Glomerular endothelial cell (primary cell): ENCODE results near the gene TDP1. TPM values are rescaled to one million over a fixed set of nuclear protein-coding genes. Genes with fewer than 3 reads are reported as not detected.
"Not testable (repeated sequence)": the region's sequence is repeated elsewhere in the genome, so short reads cannot be mapped to it uniquely, and the experiment has no call there.

Experiments
- DNase-seq: peaks from one replicate; pipeline ENCODE4 v3.0.0-alpha.2; 2011; ENCODE audit warnings: low read depth, low spot score; ENCODE audit errors: extremely low read depth
- total RNA-seq: library from RNA; depleted of rRNA; stranded (reverse); fragments of >200 nt; gene quantifications from 2 replicates; pipeline ENCODE4 v1.2.3, GENCODE V29; 2015

The TDP1 gene
- total RNA-seq, 1 donor from 2014 or later, result 21.8 TPM

DNA sequence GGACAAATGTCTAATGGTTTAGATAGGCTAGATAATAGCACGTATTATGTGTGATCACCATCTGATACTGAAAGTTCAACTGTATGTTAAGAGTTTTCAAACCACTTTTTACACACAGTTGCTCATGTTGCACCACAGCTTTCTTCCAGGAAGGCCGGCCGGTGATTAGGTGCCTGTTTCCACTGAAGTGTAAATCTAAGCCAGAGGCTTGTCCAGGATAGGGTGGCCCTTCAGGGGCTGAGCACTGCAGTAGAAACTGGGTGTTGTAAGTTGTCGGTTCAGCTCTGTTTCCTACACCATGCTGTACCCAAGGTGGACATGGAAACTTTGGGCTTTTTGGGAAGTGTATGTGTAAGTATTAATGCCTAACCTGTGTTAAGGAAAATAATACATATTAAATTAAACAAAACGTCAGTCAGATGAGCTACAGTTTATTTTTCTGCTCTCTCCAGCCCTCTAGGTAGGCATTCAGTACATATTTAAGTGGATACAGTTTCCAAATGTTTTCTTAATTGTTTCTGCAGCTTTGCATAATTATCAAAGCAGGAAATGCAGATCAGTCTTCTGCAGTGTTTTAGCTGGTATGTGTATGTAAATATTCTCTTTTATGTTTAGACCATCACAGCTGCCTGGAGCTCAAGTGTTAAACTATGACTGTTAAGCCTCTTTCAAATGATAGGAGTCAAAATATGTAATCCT is 30.9 kb downstream of the TDP1 start:
- no peak for DNase-seq

DNA sequence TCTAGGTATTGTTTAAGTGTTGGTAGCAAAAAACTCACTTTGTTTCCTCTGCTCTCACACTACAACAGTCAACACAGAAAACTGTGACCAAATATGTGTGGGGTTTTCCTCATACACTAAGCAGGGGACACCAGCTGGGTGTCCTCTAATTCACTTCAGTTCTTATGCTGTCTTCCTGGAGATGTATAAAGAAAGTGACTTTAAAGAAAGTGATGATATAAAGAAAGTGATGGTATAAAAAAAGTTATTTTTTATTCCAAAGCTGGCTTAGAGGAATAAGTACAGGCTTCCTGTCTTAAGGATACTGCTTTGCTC is 31.4 kb downstream of the TDP1 start:
- DNase-seq, result no peak

DNA sequence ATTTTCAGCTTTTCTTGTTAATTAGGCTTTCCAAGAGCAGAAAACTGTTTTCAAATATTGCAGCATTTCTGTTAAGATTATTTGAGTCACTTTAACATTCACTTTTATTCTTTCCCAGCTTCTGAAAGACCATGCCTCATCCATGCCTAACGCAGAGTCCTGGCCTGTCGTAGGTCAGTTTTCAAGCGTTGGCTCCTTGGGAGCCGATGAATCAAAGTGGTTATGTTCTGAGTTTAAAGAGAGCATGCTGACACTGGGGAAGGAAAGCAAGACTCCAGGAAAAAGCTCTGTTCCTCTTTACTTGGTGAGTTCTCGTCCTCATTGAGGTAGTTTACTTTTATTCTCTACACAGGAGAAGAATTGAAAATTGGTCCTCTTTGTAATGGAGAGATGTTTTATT is 33.1 kb downstream of the TDP1 start:
- no peak for DNase-seq

DNA sequence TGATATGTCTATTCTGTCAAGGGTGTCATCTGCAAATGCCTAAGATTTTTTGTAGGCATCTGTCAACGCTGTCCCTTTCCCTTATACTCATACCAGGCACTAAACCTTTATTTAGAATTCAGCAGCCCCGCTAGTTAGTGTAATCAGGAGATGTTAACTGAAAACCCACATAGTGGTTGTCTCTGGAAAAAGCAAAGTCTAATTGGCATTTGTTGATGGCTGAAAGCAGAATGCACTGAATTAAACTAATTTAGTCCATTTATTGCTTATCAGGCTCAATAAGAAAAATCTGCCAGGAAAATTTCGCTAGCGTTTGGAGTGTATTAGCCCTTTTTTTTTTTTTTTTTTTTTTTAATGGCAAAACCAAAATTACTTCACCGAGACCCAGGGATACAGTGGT is 34.5 kb downstream of the TDP1 start:
- no peak for DNase-seq

DNA sequence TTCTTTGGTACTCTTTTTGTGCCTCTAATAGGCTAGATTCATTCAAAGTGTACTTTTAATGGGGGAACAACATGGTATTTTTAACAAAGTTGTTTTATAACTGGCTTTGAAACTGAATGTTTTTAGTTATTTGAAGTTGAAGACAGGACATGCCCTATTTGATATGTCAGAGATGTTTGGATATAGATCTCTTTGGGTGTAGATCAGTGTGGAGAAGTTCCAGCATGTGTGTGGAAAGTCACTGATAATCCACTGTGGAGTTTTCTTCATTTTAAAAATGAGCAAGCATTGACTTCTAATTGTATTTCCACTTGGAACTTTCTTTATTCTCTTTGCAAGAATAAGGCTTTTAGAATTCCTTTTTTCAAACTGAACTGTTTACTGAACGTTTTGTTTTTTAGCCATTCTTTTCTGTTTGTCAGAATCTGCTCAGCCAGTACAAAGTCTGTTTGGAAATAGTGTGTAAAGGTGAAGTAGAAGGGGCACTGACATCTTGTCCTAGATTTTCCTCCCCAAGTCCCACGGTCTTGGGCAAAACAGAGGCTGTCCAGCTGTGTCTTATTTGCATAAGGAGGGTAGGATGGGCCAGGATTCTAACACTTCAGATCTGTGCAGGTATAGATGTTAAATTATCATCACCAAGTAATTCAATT is 35.0 kb downstream of the TDP1 start:
- no peak for DNase-seq

DNA sequence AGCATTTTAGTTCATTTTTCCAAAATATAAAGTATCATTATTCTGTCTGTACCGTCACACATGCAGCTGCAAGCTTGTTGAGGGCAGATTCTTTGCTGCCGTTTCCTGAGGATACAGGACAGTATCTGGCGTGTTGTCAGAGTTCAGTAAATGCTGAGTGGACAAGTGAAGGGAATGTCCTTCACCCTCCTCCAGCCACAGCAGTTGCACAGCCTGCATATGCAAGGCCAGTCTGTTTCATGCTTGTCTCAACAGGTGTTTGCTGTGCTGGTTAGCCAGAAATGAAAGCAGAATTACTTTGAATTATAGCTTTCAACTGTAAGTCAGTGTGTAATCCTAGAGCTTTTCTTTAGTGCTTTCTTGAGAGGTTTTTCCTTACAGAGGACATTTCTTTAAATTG is 36.5 kb downstream of the TDP1 start:
- DNase-seq, result no peak

DNA sequence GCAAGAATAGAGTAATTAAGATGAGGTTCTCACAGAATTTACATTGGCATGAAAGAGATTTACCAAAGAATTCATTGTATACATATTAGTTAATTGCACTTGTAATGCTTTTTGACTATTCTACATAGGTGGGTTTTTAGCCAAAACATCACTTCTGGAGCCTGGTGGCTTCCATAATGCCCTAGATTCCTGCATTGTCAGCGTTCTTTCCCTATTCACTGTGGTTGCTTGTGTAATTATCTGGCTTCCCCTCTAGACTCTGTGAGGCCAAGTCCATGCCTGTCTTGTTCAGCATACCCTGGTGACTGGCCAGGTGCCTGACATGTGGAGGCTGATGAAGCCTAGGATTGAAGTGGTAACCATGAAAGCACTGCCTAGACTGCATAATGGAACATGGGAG is 41.2 kb downstream of the TDP1 start:
- no peak for DNase-seq

DNA sequence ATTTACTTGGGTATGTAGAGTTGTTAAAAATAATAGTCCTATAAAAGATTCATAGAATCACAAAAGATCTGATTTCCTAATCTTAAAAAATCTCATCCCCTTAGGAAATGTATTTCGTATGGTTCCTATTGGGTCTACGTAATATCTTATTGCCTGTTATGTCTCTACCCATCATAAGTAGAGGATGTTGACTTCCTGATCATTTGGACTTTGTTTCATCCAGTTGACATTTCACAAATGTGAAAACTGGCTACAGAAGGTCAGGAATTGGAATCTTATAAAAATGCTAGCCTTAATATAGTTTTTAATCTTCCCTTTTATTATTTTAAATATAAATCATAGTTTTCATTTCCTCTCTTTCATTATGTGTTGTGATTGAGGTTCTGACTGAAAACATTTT is 45.2 kb downstream of the TDP1 start:
- DNase-seq, result no peak

DNA sequence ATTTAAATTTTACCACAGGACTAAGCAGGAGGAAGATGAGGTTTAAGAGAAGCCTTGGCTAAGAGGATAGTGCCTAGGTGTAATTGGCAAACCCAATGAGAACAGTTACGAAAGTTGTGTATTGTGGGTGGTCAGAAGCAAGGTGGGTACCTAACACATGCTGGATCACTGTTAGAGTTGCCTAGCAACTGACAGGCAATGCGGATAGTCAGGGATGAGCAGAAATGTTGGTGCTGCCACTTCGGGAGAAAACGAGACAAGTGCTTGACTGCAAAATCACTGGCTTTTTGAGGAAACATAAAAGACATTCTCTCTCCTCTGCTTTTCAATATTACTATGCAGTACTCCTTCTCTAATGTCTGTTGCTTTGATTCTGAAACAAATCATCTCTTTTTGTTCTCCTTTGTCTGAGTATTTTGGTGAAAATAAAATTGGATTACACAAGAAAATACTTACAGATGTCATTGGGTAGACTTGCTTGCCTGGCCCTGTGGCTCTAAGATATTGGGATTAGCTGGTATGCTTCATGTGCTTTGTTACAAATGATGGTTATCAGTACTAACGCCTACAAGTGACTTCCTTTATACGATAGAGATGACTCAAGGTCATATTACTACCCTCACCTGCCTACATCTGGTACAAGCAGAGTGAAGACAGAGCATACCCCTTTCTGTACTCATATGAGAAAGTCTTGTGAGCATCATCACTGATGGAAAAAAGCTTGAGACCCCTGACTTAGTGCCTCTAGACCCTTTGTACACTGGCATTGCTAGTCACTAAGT is 48.0 kb downstream of the TDP1 start:
- DNase-seq, result no peak

DNA sequence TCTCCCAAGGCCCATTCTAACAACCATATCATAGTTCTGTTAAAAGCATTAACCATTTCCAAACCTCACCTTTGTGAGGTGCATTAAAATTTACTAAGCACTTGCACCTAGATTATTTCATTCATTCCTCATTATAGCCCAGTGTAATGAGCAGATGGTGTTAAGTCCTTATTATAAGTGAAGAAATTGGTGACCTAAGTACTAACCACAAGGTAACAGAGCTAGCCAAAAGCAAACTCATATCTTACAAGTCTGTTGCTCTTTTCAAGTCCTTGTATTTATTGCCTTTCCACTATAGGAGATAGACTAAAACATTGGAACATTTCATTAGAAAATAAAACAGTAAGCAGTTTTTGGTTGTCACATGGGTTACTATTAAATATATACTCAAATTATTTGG is 49.7 kb downstream of the TDP1 start:
- no peak for DNase-seq

DNA sequence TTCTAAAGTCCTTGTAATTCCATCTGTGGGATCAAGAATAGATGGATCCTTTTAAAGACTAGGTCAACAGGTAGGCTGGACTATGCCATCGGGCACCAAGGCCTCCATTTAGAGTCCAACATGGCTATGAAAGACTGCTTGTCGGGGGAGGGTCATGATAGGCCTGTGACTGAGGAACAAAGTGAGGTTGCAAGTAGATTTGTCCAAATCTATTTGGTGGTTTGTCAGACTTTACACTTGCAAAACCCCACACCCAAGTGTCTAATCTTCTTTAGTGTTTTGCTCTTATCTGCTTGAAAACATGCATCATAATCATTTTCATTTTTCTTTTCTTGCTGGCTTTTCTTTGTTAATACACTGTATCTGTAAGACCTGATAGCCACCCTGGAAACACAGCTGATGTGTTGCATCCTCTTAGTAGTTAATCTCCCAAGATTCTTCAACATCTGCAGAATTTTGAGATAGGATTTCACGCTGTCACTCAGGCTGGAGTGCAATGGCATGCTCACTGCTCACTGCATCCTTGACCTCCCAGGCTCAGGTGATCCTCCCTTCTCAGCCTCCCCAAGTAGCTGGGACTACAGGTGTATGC is 50.3 kb downstream of the TDP1 start:
- DNase-seq, result no peak

DNA sequence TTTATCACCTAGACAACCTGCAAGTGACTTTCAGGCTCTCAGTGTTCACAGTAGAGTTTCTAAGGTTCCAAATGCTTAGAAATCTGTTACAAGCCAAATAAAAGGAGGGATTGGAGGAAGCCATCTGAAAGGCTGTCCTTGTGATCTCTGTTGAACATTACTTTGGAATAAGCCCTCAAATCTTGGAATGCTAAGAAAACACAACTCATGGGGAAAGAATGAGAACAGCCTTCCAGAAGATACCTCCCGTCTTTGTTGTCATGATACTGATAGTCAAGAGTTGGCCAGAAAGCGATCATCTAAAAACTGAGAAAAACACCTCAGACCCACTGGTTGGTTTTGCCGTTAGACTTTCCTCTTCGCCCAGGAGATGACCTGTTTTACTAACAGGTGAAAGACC is 61.6 kb downstream of the TDP1 start:
- no peak for DNase-seq

DNA sequence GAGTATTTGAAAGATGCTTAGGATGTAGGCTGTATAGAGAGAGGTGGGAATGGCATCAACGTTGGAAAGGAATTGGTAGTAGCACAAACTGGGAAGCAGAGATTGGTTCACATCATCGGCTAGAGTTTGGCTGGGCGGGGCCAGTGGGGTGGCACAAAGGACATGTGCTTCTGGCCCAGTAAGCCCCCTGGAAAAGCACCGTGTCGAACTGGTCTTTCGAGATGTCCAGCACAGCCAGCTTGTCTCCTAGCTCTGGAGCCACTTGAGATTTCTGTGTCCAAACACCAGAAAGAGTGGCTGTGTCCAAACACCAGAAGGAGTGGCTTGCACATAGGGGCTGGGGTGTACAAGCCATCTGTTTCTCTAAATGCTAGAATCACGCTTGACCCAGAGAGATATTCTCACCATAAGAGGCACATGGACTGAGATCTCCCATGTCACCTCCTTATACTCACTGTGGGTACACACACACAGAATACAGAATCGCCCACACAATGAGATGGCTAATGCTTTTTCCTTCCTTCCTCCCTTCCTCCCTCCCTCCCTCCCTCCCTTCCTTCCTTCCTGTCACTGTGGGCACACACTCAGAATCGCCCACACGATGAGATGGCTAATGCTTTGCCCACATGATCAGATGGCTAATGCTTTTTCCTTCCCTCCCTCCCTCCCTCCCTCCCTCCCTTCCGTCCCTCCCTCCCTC is 64.2 kb downstream of the TDP1 start:
- DNase-seq, result no peak

DNA sequence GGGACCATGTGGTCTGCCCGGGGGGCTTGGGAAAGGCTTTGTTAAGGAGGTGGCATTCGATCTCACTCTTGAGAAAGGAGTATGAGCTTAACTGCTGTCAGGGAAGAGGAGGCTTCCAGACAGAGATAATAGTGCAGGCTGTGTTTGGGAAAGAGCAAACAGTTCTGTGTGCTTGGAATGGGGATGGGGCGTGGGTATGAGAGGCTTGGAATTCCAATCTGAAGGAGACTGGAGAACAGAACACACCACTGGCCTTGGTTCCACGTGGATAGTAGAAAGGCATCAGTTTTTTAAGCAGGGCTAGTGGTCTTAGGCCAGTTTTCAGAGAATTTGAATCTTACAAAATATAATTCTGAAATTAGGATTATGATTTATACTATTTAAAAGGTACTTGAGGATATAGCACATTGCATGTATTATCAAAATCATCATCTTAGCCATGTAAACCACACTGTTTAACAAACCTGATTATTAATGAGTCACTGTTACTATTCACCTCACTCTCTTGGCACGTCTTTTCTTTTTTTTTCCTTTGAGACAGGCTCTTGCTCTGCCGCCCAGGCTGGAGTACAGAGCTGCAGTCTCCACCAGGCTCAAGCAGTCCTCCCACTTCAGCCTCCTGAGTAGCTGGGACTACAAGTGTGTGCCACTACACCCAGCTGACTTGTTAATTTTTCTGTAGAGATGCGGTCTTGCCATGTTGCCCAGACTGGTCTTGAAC is 67.6 kb downstream of the TDP1 start:
- DNase-seq, result no peak

DNA sequence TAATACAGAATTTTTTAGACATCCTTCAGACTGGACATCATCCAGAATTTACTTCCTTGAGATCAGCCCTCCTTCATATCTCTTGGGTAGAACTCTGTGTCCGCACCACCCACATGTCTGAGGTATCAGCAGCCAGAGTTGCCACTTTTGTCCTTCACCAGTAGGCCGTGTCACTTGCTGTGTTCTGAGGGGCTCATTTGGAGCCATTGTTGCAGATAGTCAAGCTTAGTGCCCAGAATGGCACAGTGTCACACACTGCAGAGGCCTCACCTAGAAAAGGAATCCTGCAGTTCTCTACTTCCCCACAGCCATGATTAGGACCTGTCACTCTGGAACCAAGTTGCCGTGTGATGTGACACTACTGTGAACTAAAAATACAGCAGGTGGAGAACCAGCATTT is 69.2 kb downstream of the TDP1 start:
- DNase-seq, result no peak

DNA sequence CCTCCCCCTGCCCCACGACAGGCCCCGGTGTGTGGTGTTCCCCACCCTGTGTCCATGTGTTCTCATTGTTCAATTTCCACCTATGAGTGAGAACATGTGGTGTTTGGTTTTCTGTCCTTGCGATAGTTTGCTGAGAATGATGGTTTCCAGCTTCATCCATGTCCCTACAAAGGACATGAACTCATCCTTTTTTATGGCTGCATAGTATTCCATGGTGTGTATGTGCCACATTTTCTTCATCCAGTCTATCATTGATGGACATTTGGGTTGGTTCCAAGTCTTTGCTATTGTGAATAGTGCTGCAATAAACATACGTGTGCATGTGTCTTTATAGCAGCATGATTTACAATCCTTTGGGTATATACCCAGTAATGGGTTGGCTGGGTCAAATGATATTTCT is 70.9 kb downstream of the TDP1 start:
- DNase-seq, result not testable (repeated sequence)

DNA sequence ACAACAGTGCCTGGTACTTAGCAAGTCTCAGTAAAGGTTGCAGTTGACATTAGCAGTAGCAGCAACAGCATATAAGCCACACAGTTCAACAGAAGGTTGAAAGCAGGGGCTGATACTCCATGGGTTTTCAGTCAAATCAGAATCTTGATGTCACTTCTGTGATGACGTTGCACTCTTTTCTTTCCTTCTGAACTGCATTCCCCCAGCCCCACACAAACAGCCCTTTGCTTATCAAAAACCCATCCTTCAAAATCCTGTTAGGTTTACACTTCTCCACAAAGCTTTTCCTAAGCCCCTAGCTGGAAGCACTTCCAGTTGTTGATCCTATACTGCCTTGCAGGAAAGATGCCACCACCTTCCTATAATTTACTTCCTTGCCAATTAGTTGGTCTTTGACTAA is 72.1 kb downstream of the TDP1 start:
- DNase-seq, result no peak

DNA sequence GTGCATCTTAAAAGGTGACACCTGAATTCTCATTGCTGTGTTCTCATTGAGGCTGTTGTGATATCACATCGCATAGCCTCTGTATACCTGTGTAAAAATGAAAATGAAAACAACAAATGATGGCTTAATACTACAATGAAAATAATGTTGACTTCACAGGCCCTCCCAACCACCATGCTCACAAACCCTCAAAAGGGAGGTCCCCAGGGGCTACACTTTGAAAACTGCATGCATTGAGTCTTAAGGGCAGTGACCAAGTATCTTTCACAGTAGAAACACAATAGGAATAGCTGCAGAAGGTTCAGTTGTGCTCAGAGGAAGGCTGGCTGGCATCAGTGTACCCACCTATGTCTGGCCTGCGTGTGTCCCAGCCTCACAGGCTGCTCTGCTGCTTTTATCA is 78.4 kb downstream of the TDP1 start:
- DNase-seq, result no peak

DNA sequence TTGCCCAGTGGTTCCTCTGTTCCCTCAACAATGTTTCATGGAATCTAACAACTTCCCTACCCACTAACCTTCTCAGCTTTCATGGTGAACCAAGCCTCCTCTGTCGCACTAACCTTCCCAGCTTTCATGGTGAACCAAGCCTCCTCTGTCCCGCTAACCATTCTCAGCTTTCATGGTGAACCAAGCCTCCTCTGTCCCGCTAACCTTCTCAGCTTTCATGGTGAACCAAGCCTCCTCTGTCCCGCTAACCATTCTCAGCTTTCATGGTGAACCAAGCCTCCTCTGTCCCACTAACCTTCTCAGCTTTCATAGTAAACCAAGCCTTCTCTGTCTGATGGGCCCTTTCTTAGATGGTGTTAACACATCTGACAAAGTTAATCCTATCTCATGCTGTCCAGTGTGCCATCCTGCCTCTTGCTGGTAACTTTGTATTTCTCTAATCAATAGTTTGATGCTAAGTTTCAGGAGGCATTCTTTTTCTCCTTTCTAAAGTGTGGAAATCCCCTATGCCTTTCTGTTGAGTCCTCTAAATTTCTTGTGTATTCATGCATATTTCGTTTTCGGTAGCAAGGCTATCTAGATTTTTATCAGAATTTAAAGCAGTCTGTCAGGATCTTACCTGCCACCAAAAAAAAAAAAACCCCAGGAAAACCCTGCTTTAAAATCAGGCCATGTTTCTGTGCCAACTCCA is 79.3 kb downstream of the TDP1 start:
- no peak for DNase-seq
